ENCODE measurements around the gene ZNF81. TPM values are rescaled to one million over a fixed set of nuclear protein-coding genes. Genes with fewer than 3 reads are reported as not detected.
"Not testable (repeated sequence)": the region's sequence is repeated elsewhere in the genome, so short reads cannot be mapped to it uniquely, and the experiment has no call there.

The ZNF81 gene
- total RNA-seq, 1 donor from 2014 or later, result 8.5 TPM

- no peak for DNase-seq (ENCODE audit: low spot score)
- TF ChIP-seq CTCF (IDR thresholded peaks at IDR 0.05), result no peak
- Mint-ChIP-seq H3K36me3 (ENCODE audit: low read depth) (peaks cover 4% of the 10 kb centered on the region), H3K4me1 (ENCODE audit: low read depth) (peaks cover under 1% of the 10 kb centered on the region), H3K27me3 (ENCODE audit: low read depth) (no peaks in the 10 kb centered on the region), H3K4me3 (ENCODE audit: unreplicated experiment) (no peak overlapping the region), H3K9me3 (ENCODE audit: low read depth) (peaks cover 51% of the 10 kb centered on the region), H3K27ac (ENCODE audit: unreplicated experiment) (no peak overlapping the region)
Measured at GRCh38 chrX:47941423-47941822, 104.7 kb downstream of the ZNF81 start.

GRCh38 chrX:47955295-47955694 lies 118.6 kb downstream of the ZNF81 start:
- H3K4me3 Mint-ChIP-seq (ENCODE audit: unreplicated experiment); H3K4me1 Mint-ChIP-seq (ENCODE audit: low read depth); H3K27me3 Mint-ChIP-seq (ENCODE audit: low read depth); DNase-seq (ENCODE audit: low spot score); H3K36me3 Mint-ChIP-seq (ENCODE audit: low read depth); H3K27ac Mint-ChIP-seq (ENCODE audit: unreplicated experiment): not testable (repeated sequence)
- H3K9me3 Mint-ChIP-seq (ENCODE audit: low read depth), result peaks cover 37% of the 10 kb centered on the region

GRCh38 chrX:47956016-47956415 lies 119.3 kb downstream of the ZNF81 start:
- TF ChIP-seq CTCF (IDR thresholded peaks at IDR 0.05), result no peak
- Mint-ChIP-seq H3K27ac (ENCODE audit: unreplicated experiment) (no peak overlapping the region), H3K27me3 (ENCODE audit: low read depth) (no peaks in the 10 kb centered on the region), H3K4me1 (ENCODE audit: low read depth) (no peaks in the 10 kb centered on the region), H3K36me3 (ENCODE audit: low read depth) (peaks cover 2% of the 10 kb centered on the region), H3K4me3 (ENCODE audit: unreplicated experiment) (no peak overlapping the region), H3K9me3 (ENCODE audit: low read depth) (peaks cover 36% of the 10 kb centered on the region)
- DNase-seq (ENCODE audit: low spot score), result peak; percentile 75

GRCh38 chrX:47958206-47958605 lies 121.5 kb downstream of the ZNF81 start:
- not testable (repeated sequence) for H3K4me3 Mint-ChIP-seq (ENCODE audit: unreplicated experiment); H3K27ac Mint-ChIP-seq (ENCODE audit: unreplicated experiment); DNase-seq (ENCODE audit: low spot score); H3K36me3 Mint-ChIP-seq (ENCODE audit: low read depth); H3K4me1 Mint-ChIP-seq (ENCODE audit: low read depth); H3K27me3 Mint-ChIP-seq (ENCODE audit: low read depth)
- peaks cover 34% of the 10 kb centered on the region for H3K9me3 Mint-ChIP-seq (ENCODE audit: low read depth)

DNA sequence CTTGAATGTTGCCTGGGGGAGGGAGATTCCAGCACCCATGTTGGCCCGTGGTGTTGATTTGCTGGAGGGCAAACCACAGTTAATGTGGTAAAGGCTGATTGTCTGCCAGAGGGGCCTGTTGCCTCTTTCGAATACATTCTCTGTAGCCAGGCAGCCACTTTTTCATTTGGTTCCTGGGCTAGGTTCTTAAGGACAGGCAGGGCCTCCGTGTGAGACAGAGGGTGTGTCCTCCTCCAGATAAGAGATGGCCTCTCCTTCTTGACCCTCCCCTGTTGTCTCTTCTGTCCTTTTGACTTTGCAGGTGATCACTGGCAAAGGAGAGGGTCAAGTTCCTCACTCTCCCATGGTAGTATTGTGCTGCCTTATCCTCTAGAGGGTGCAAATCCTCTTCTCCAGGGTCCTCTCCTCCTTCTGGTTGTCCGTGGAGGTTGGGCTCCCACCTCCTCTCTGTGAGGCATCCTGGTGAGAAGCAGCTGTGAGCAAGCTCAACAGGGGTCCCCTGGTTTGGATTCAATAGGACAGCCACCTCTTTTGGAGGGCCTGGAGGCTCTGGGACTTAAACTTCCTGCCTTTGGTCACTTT lies 122.2 kb downstream of the ZNF81 start:
- DNase-seq (ENCODE audit: low spot score), result no peak
- Mint-ChIP-seq H3K4me3 (ENCODE audit: unreplicated experiment) (no peak overlapping the region), H3K36me3 (ENCODE audit: low read depth) (peaks cover 4% of the 10 kb centered on the region), H3K27me3 (ENCODE audit: low read depth) (no peaks in the 10 kb centered on the region), H3K4me1 (ENCODE audit: low read depth) (no peaks in the 10 kb centered on the region), H3K27ac (ENCODE audit: unreplicated experiment) (no peak overlapping the region), H3K9me3 (ENCODE audit: low read depth) (peaks cover 30% of the 10 kb centered on the region)
- peak; percentile 13 for TF ChIP-seq CTCF (IDR thresholded peaks at IDR 0.05)

- Mint-ChIP-seq H3K27me3 (ENCODE audit: low read depth) (no peaks in the 10 kb centered on the region), H3K27ac (ENCODE audit: unreplicated experiment) (no peak overlapping the region), H3K9me3 (ENCODE audit: low read depth) (peaks cover 43% of the 10 kb centered on the region), H3K4me3 (ENCODE audit: unreplicated experiment) (no peak overlapping the region), H3K36me3 (ENCODE audit: low read depth) (peaks cover 4% of the 10 kb centered on the region), H3K4me1 (ENCODE audit: low read depth) (no peaks in the 10 kb centered on the region)
- no peak for TF ChIP-seq CTCF (IDR thresholded peaks at IDR 0.05)
- no peak for DNase-seq (ENCODE audit: low spot score)
Measured at GRCh38 chrX:47960406-47960805, 123.7 kb downstream of the ZNF81 start.

GRCh38 chrX:47961830-47962229 lies 125.1 kb downstream of the ZNF81 start:
- not testable (repeated sequence) for H3K27me3 Mint-ChIP-seq (ENCODE audit: low read depth); H3K27ac Mint-ChIP-seq (ENCODE audit: unreplicated experiment); H3K4me3 Mint-ChIP-seq (ENCODE audit: unreplicated experiment); DNase-seq (ENCODE audit: low spot score); H3K4me1 Mint-ChIP-seq (ENCODE audit: low read depth); H3K36me3 Mint-ChIP-seq (ENCODE audit: low read depth)
- H3K9me3 Mint-ChIP-seq (ENCODE audit: low read depth), result peaks cover 48% of the 10 kb centered on the region

- H3K9me3 Mint-ChIP-seq (ENCODE audit: low read depth), result peaks cover 65% of the 10 kb centered on the region
- H3K36me3 Mint-ChIP-seq (ENCODE audit: low read depth); H3K4me1 Mint-ChIP-seq (ENCODE audit: low read depth); DNase-seq (ENCODE audit: low spot score); H3K27me3 Mint-ChIP-seq (ENCODE audit: low read depth); H3K27ac Mint-ChIP-seq (ENCODE audit: unreplicated experiment); H3K4me3 Mint-ChIP-seq (ENCODE audit: unreplicated experiment): not testable (repeated sequence)
Measured at GRCh38 chrX:47965526-47965925, 128.8 kb downstream of the ZNF81 start.

Measured in chondrocyte (in vitro differentiated cells).